ENCODE results near the gene ST6GAL1.

- no peak for TF ChIP-seq FOXP1 (IDR thresholded peaks at IDR 0.05)
- TF ChIP-seq FOXP1 (CRISPR knock-in tag; IDR thresholded peaks at IDR 0.05) = no peak
- TF ChIP-seq TRIM24 (CRISPR knock-in tag; IDR thresholded peaks at IDR 0.05) = no peak
- no peak for TF ChIP-seq IKZF1 (IDR thresholded peaks at IDR 0.05)
Observed at GRCh38 chr3:187063286-187064121, 133.2 kb downstream of the ST6GAL1 start.

All from HepG2 (cell line).